Measurements from ENCODE around the gene COLGALT1. TPM values are rescaled to one million over a fixed set of nuclear protein-coding genes. Genes with fewer than 3 reads are reported as not detected.

The COLGALT1 gene
- total and polyA plus RNA-seq, 2 experiments from 2014 or later: 18.2 to 63.4 TPM

DNA sequence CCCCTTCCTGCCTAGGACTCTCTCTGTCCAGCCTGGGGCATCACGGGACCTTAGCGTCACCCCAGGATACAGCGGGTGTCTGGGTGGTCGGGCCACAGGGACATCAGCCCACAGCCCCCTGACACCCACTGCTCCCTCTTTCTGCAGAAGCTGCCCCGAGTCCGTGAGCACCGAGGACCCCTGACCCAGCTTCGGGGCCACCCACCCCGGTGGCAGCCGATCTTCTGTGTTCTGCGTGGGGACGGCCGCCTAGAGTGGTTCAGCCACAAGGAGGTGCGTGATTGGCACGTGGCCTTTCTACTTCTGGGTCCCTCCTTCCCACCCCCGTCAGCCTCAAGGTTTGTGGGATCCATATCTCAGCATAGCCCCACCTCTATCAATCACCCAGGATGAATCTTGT is 23.3 kb upstream of the COLGALT1 start:
- Mint-ChIP-seq H3K4me1 (peaks cover 2% of the 10 kb centered on the region; the same call in 1 of the 3 replicates), H3K36me3 (ENCODE audit: low read depth) (peaks cover 3% of the 10 kb centered on the region; the same call in 1 of the 3 replicates), H3K4me3 (no peak overlapping the region), H3K9me3 (0 out of 3 replicates have a peak, but pooled peaks cover 6% of the 10 kb centered on the region), H3K27me3 (ENCODE audit: insufficient read depth, low read depth, poor library complexity) (peaks cover 5% of the 10 kb centered on the region), H3K27ac (no peak overlapping the region)
- H3K27ac ChIP-seq (ENCODE audit: low read depth): no peak overlapping the region
- H3K9me2 ChIP-seq (ENCODE audit: insufficient read depth): no peaks in the 10 kb centered on the region
- 0 out of 2 replicates have a peak, but pooled peaks cover 1% of the 10 kb centered on the region for H3K27me3 ChIP-seq (ENCODE audit: insufficient read depth)
- H3K79me2 ChIP-seq (replicated peaks; ENCODE audit: insufficient read depth): no peaks in the 10 kb centered on the region
- DNase-seq (ENCODE audit: low spot score) (no peak), ATAC-seq (no peak)
- no peaks in the 10 kb centered on the region for H4K20me1 ChIP-seq (replicated peaks; ENCODE audit: insufficient read depth)
- H2AFZ ChIP-seq: no peak overlapping the region
- TF ChIP-seq CREB1 (CRISPR knock-in tag; IDR thresholded peaks at IDR 0.05; ENCODE audit: low read depth): no peak
- TF ChIP-seq EZH2phosphoT487 (IDR thresholded peaks at IDR 0.05; ENCODE audit: unreplicated experiment): no peak
- no peak for TF ChIP-seq STAT1 (IDR thresholded peaks at IDR 0.05; ENCODE audit: unreplicated experiment)
- TF ChIP-seq, protein P1, sequence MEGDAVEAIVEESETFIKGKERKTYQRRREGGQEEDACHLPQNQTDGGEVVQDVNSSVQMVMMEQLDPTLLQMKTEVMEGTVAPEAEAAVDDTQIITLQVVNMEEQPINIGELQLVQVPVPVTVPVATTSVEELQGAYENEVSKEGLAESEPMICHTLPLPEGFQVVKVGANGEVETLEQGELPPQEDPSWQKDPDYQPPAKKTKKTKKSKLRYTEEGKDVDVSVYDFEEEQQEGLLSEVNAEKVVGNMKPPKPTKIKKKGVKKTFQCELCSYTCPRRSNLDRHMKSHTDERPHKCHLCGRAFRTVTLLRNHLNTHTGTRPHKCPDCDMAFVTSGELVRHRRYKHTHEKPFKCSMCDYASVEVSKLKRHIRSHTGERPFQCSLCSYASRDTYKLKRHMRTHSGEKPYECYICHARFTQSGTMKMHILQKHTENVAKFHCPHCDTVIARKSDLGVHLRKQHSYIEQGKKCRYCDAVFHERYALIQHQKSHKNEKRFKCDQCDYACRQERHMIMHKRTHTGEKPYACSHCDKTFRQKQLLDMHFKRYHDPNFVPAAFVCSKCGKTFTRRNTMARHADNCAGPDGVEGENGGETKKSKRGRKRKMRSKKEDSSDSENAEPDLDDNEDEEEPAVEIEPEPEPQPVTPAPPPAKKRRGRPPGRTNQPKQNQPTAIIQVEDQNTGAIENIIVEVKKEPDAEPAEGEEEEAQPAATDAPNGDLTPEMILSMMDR (conservative IDR thresholded peaks at IDR 0.05; ENCODE audit: low read depth in 2 of 2): no peak
- no peak for TF ChIP-seq EZH2 (IDR thresholded peaks at IDR 0.05; ENCODE audit: low read depth, unreplicated experiment)
- no peak for TF ChIP-seq JUNB (IDR thresholded peaks at IDR 0.05; ENCODE audit: unreplicated experiment)
- TF ChIP-seq, protein P2, sequence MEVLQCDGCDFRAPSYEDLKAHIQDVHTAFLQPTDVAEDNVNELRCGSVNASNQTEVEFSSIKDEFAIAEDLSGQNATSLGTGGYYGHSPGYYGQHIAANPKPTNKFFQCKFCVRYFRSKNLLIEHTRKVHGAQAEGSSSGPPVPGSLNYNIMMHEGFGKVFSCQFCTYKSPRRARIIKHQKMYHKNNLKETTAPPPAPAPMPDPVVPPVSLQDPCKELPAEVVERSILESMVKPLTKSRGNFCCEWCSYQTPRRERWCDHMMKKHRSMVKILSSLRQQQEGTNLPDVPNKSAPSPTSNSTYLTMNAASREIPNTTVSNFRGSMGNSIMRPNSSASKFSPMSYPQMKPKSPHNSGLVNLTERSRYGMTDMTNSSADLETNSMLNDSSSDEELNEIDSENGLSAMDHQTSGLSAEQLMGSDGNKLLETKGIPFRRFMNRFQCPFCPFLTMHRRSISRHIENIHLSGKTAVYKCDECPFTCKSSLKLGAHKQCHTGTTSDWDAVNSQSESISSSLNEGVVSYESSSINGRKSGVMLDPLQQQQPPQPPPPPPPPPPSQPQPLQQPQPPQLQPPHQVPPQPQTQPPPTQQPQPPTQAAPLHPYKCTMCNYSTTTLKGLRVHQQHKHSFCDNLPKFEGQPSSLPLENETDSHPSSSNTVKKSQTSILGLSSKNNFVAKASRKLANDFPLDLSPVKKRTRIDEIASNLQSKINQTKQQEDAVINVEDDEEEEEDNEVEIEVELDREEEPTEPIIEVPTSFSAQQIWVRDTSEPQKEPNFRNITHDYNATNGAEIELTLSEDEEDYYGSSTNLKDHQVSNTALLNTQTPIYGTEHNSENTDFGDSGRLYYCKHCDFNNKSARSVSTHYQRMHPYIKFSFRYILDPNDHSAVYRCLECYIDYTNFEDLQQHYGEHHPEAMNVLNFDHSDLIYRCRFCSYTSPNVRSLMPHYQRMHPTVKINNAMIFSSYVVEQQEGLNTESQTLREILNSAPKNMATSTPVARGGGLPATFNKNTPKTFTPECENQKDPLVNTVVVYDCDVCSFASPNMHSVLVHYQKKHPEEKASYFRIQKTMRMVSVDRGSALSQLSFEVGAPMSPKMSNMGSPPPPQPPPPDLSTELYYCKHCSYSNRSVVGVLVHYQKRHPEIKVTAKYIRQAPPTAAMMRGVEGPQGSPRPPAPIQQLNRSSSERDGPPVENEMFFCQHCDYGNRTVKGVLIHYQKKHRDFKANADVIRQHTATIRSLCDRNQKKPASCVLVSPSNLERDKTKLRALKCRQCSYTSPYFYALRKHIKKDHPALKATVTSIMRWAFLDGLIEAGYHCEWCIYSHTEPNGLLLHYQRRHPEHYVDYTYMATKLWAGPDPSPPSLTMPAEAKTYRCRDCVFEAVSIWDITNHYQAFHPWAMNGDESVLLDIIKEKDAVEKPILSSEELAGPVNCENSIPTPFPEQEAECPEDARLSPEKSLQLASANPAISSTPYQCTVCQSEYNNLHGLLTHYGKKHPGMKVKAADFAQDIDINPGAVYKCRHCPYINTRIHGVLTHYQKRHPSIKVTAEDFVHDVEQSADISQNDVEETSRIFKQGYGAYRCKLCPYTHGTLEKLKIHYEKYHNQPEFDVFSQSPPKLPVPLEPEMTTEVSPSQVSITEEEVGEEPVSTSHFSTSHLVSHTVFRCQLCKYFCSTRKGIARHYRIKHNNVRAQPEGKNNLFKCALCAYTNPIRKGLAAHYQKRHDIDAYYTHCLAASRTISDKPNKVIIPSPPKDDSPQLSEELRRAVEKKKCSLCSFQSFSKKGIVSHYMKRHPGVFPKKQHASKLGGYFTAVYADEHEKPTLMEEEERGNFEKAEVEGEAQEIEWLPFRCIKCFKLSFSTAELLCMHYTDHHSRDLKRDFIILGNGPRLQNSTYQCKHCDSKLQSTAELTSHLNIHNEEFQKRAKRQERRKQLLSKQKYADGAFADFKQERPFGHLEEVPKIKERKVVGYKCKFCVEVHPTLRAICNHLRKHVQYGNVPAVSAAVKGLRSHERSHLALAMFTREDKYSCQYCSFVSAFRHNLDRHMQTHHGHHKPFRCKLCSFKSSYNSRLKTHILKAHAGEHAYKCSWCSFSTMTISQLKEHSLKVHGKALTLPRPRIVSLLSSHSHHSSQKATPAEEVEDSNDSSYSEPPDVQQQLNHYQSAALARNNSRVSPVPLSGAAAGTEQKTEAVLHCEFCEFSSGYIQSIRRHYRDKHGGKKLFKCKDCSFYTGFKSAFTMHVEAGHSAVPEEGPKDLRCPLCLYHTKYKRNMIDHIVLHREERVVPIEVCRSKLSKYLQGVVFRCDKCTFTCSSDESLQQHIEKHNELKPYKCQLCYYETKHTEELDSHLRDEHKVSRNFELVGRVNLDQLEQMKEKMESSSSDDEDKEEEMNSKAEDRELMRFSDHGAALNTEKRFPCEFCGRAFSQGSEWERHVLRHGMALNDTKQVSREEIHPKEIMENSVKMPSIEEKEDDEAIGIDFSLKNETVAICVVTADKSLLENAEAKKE (CRISPR knock-in tag; IDR thresholded peaks at IDR 0.05): no peak
- TF ChIP-seq REST (IDR thresholded peaks at IDR 0.05; ENCODE audit: unreplicated experiment): no peak
- TF ChIP-seq POLR2AphosphoS5 (IDR thresholded peaks at IDR 0.05; ENCODE audit: low read depth): no peak
- no peak for TF ChIP-seq ETS1 (IDR thresholded peaks at IDR 0.05)
- no peak for TF ChIP-seq ZNF114 (CRISPR knock-in tag; IDR thresholded peaks at IDR 0.05)
- TF ChIP-seq NANOG (IDR thresholded peaks at IDR 0.05; ENCODE audit: borderline replicate concordance): no peak
- no peak for TF ChIP-seq ZNF331 (CRISPR knock-in tag; IDR thresholded peaks at IDR 0.05; ENCODE audit: low read depth)
- H3F3A ChIP-seq (replicated peaks; ENCODE audit: low read depth): 0 out of 2 replicates have a peak, but pooled peaks cover 4% of the 10 kb centered on the region
- no peaks in the 10 kb centered on the region for H3K36me3 ChIP-seq (ENCODE audit: insufficient read depth)
- H3K4me2 ChIP-seq: no peak overlapping the region
- H3K4me3 ChIP-seq: no peak overlapping the region
- H3K4me1 ChIP-seq (ENCODE audit: insufficient read depth): peaks cover 10% of the 10 kb centered on the region
